Prostate gland (tissue), 1 donor: ENCODE data around the gene PPL.

ENCODE experiments used
- POLR2A ChIP-seq: fragments of 450-650 bp; IDR thresholded peaks from one replicate; pipeline ENCODE4 v1.6.1; 2016; ENCODE audit warnings: antibody characterized with exemption, mild to moderate bottlenecking
- POLR2AphosphoS5 ChIP-seq: sonication (generic); formaldehyde crosslinking; IDR thresholded peaks from one replicate; pipeline ENCODE4 v1.6.1; 2017; ENCODE audit warnings: antibody characterized with exemption

- TF ChIP-seq POLR2AphosphoS5: no peak
- TF ChIP-seq POLR2A: no peak
Observed at GRCh38 chr16:4852221-4852872, 84.6 kb downstream of the PPL start.
